ENCODE data around the gene MTF1. TPM values are rescaled to one million over a fixed set of nuclear protein-coding genes. Genes with fewer than 3 reads are reported as not detected.

Gene MTF1
- total and polyA plus RNA-seq, 2 experiments from 2014 or later: 2.1 to 14.4 TPM

DNA sequence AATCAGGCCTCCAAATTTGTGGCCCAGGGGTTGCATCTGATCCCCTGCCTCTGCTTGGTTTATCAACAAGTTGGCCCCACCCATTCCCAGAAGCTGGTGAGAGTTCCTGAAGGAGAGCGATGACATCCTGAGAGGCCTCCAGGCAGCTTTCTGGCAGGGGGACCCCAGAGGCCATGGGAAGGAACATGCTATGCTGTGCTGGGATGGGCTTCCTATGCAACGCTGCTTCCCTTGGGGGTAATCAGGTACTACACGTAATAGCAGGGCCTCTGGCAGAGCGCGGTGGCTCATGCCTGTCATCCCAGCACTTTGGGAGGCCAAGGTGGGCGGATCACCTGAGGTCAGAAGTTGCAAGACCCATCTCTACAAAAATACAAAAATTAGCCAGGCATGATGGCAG is 8.4 kb upstream of the MTF1 start:
- no peaks in the 10 kb centered on the region for H3K9me3 ChIP-seq (ENCODE audit: low read depth)
- no peak overlapping the region for H3K9ac ChIP-seq
- H3F3A ChIP-seq (ENCODE audit: insufficient read depth): peaks cover 7% of the 10 kb centered on the region; the same call in 1 of the 2 replicates
- H3K4me3 ChIP-seq: no peak overlapping the region
- 96% methylated on average over 6 of the region's 6 CpGs for WGBS, 2 experiments (ENCODE audit: low coverage in 1 of 2, low lambda C conversion rate in 2 of 2, missing lambda C conversion rate in 2 of 2)
- H3K36me3 ChIP-seq (ENCODE audit: low read depth): peaks cover 38% of the 10 kb centered on the region; the same call in 1 of the 2 replicates
- TF ChIP-seq EZH2phosphoT487 (IDR thresholded peaks at IDR 0.05; ENCODE audit: insufficient read depth, low read depth) (no peak), EZH2 (IDR thresholded peaks at IDR 0.05; ENCODE audit: insufficient read depth, poor library complexity, severe bottlenecking) (no peak)
- no peaks in the 10 kb centered on the region; the same call in 1 of the 2 replicates for H3K4me1 ChIP-seq (ENCODE audit: insufficient read depth)
- no peaks in the 10 kb centered on the region for H4K20me1 ChIP-seq (ENCODE audit: insufficient read depth)
- no peak overlapping the region for H3K27ac ChIP-seq
- DNase-seq: no peak
- no peaks in the 10 kb centered on the region for H3K79me2 ChIP-seq (ENCODE audit: insufficient read depth)
- H3K9me2 ChIP-seq (ENCODE audit: insufficient read depth): no peaks in the 10 kb centered on the region
- H3K27me3 ChIP-seq (replicated peaks; ENCODE audit: insufficient read depth): no peaks in the 10 kb centered on the region
- no peak overlapping the region for H2AFZ ChIP-seq
- H3K4me2 ChIP-seq (ENCODE audit: unreplicated experiment): no peak overlapping the region
- in situ Hi-C loops (cut with MboI): no loop called here

GRCh38 chr1:37866491-37866890 is 7.1 kb upstream of the MTF1 start:
- in situ Hi-C loops (cut with MboI): no loop called here
- H3K4me2 ChIP-seq (ENCODE audit: unreplicated experiment): no peak overlapping the region
- no peaks in the 10 kb centered on the region; the same call in 1 of the 2 replicates for H3K4me1 ChIP-seq (ENCODE audit: insufficient read depth)
- 100% methylated on average over 1 of the region's 1 CpG for WGBS, 2 experiments (ENCODE audit: low coverage in 1 of 2, low lambda C conversion rate in 2 of 2, missing lambda C conversion rate in 2 of 2)
- H2AFZ ChIP-seq: no peak overlapping the region
- H3K9me3 ChIP-seq (ENCODE audit: low read depth): no peaks in the 10 kb centered on the region
- DNase-seq: no peak
- no peaks in the 10 kb centered on the region for H3K9me2 ChIP-seq (ENCODE audit: insufficient read depth)
- peaks cover 7% of the 10 kb centered on the region; the same call in 1 of the 2 replicates for H3F3A ChIP-seq (ENCODE audit: insufficient read depth)
- no peaks in the 10 kb centered on the region for H3K79me2 ChIP-seq (ENCODE audit: insufficient read depth)
- H3K27ac ChIP-seq: 0 out of 2 replicates have a peak overlapping the region, but pooled peaks have one; percentile 47
- H3K9ac ChIP-seq: no peak overlapping the region
- no peaks in the 10 kb centered on the region for H4K20me1 ChIP-seq (ENCODE audit: insufficient read depth)
- H3K27me3 ChIP-seq (replicated peaks; ENCODE audit: insufficient read depth): no peaks in the 10 kb centered on the region
- H3K4me3 ChIP-seq: no peak overlapping the region
- peaks cover 35% of the 10 kb centered on the region; the same call in 1 of the 2 replicates for H3K36me3 ChIP-seq (ENCODE audit: low read depth)
- no peak for TF ChIP-seq EZH2phosphoT487 (IDR thresholded peaks at IDR 0.05; ENCODE audit: insufficient read depth, low read depth)
- TF ChIP-seq EZH2 (IDR thresholded peaks at IDR 0.05; ENCODE audit: insufficient read depth, poor library complexity, severe bottlenecking): no peak

DNA sequence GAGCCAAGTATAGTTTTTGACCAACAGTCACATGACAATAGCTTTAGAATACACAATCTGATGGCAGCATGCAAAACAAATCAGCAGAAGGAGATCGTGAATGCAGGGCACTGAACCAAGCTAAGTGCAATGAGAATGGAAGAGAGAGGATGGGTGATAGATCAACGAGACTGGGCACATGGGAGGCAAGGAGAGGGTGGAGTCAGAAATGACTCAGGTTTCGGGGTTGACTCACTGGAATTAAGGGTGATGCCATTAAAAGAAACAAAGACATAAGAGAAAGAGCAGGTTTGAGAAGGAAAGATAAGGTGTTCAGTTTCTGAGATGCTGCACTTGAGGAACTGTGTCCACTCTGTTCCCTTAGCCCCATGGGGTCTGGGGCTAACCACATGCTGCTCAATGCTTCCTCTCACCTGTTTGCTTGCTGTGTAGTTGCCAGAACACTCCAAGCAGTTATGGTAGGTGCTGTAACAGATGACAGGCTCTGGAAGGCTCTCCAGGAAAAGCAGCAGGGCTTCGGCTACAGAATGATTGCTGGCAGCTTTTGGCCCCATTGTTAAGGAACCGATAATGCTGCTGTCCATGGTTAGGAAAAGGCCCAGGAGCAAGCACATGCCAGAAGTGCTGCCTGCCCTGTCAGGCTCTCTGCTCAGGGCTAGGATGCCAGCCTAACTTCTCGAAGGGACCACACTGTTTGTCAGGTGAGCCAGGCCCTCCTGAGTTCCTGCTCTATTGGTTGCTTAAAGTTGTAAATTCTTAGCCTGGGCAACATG is 6.1 kb upstream of the MTF1 start:
- Histone ChIP-seq H3F3A (ENCODE audit: insufficient read depth) (peaks cover 14% of the 10 kb centered on the region), H4K20me1 (ENCODE audit: insufficient read depth) (no peaks in the 10 kb centered on the region), H3K4me1 (ENCODE audit: insufficient read depth) (peaks cover under 1% of the 10 kb centered on the region), H3K9me3 (ENCODE audit: low read depth) (no peaks in the 10 kb centered on the region), H3K4me3 (no peak overlapping the region), H3K4me2 (ENCODE audit: unreplicated experiment) (no peak overlapping the region), H2AFZ (no peak overlapping the region), H3K79me2 (ENCODE audit: insufficient read depth) (no peaks in the 10 kb centered on the region), H3K27ac (peak overlapping the region; percentile 47), H3K36me3 (ENCODE audit: low read depth) (peaks cover 39% of the 10 kb centered on the region; the same call in 1 of the 2 replicates), H3K9ac (no peak overlapping the region), H3K9me2 (ENCODE audit: insufficient read depth) (no peaks in the 10 kb centered on the region), H3K27me3 (replicated peaks; ENCODE audit: insufficient read depth) (no peaks in the 10 kb centered on the region)
- no peak for TF ChIP-seq EZH2phosphoT487 (IDR thresholded peaks at IDR 0.05; ENCODE audit: insufficient read depth, low read depth)
- no peak for TF ChIP-seq EZH2 (IDR thresholded peaks at IDR 0.05; ENCODE audit: insufficient read depth, poor library complexity, severe bottlenecking)
- in situ Hi-C loops (cut with MboI): no loop called here
- peak; percentile 72 for DNase-seq
- 68 to 76% methylated on average over 6 of the region's 6 CpGs for WGBS, 2 experiments (ENCODE audit: low coverage in 1 of 2, low lambda C conversion rate in 2 of 2, missing lambda C conversion rate in 2 of 2)

- no peak overlapping the region for H3K4me2 ChIP-seq (ENCODE audit: unreplicated experiment)
- no peaks in the 10 kb centered on the region for H3K9me3 ChIP-seq (ENCODE audit: low read depth)
- no peak overlapping the region for H2AFZ ChIP-seq
- no peak overlapping the region for H3K27ac ChIP-seq
- no peaks in the 10 kb centered on the region for H4K20me1 ChIP-seq (ENCODE audit: insufficient read depth)
- no peaks in the 10 kb centered on the region for H3K9me2 ChIP-seq (ENCODE audit: insufficient read depth)
- peaks cover 21% of the 10 kb centered on the region for H3K79me2 ChIP-seq (ENCODE audit: insufficient read depth)
- no peak for DNase-seq
- H3K27me3 ChIP-seq (replicated peaks; ENCODE audit: insufficient read depth): no peaks in the 10 kb centered on the region
- in situ Hi-C loops (cut with MboI): no loop called here
- peaks cover 13% of the 10 kb centered on the region for H3K4me1 ChIP-seq (ENCODE audit: insufficient read depth)
- 82 to 85% methylated on average over 3 of the region's 3 CpGs for WGBS, 2 experiments (ENCODE audit: low coverage in 1 of 2, low lambda C conversion rate in 2 of 2, missing lambda C conversion rate in 2 of 2)
- TF ChIP-seq EZH2 (IDR thresholded peaks at IDR 0.05; ENCODE audit: insufficient read depth, poor library complexity, severe bottlenecking) (no peak), EZH2phosphoT487 (IDR thresholded peaks at IDR 0.05; ENCODE audit: insufficient read depth, low read depth) (no peak)
- H3K9ac ChIP-seq: no peak overlapping the region
- peaks cover 24% of the 10 kb centered on the region; the same call in 1 of the 2 replicates for H3K36me3 ChIP-seq (ENCODE audit: low read depth)
- H3F3A ChIP-seq (ENCODE audit: insufficient read depth): peaks cover 18% of the 10 kb centered on the region
- no peak overlapping the region for H3K4me3 ChIP-seq
Observed at GRCh38 chr1:37862330-37862729, 2.9 kb upstream of the MTF1 start.

Data from GM23248 (cell line).